DND-41 (cell line): ENCODE data around the gene LRP5.

ENCODE experiments used
- ATAC-seq: fragments of 200-7000 bp; cut with Tn5 transposase; 3 replicates; pipeline ENCODE4 v1.9.1; 2021; ENCODE audit warnings: low read depth; ENCODE audit not compliant: insufficient read depth
- DNase-seq: peaks from one replicate; pipeline ENCODE4 v3.0.0-alpha.2; 2020
- H2AFZ ChIP-seq: 2 replicates; pipeline ENCODE4 v1.6.0; 2012; ENCODE audit warnings: low read depth, low read length
- H3K27ac ChIP-seq: 2 replicates; pipeline ENCODE4 v1.5.1; 2012; ENCODE audit warnings: low read length, inconsistent platforms
- H3K27me3 ChIP-seq: fragments of 200-600 bp; sonication (generic); 2 replicates; pipeline ENCODE4 v1.6.0; 2012; ENCODE audit warnings: low read length, mild to moderate bottlenecking, inconsistent platforms; ENCODE audit not compliant: insufficient read depth, poor library complexity
- H3K36me3 ChIP-seq: 2 replicates; pipeline ENCODE4 v1.5.1; 2012; ENCODE audit warnings: low read length, inconsistent platforms; ENCODE audit not compliant: insufficient read depth
- H3K4me1 ChIP-seq: 2 replicates; pipeline ENCODE4 v1.5.1; 2012; ENCODE audit warnings: mild to moderate bottlenecking, low read length; ENCODE audit not compliant: insufficient read depth
- H3K4me2 ChIP-seq: 2 replicates; pipeline ENCODE4 v1.6.0; 2012; ENCODE audit warnings: mild to moderate bottlenecking, moderate library complexity, low read length, inconsistent platforms; ENCODE audit not compliant: insufficient read depth
- H3K4me3 ChIP-seq, 2 experiments: fragments of 200-600 bp in 1 of 2; shearing (Covaris generic) in 1 of 2; 2 replicates each; pipeline ENCODE4 v1.5.1; 2012 to 2016; ENCODE audit warnings: inconsistent platforms in 2 of 2, low read length in 2 of 2, mild to moderate bottlenecking in 2 of 2, low read depth in 1 of 2, moderate library complexity in 1 of 2
- H3K79me2 ChIP-seq: 2 replicates; pipeline ENCODE4 v1.6.0; 2012; ENCODE audit warnings: low read length, inconsistent platforms; ENCODE audit not compliant: insufficient read depth
- H3K9ac ChIP-seq: 2 replicates; pipeline ENCODE4 v1.6.0; 2012; ENCODE audit warnings: low read depth, mild to moderate bottlenecking, inconsistent platforms, low read length, moderate library complexity
- H3K9me3 ChIP-seq: 2 replicates; pipeline ENCODE4 v1.5.1; 2012; ENCODE audit warnings: low read length, moderate library complexity, mild to moderate bottlenecking, inconsistent platforms; ENCODE audit not compliant: insufficient read depth, severe bottlenecking
- H4K20me1 ChIP-seq: 2 replicates; pipeline ENCODE4 v1.6.0; 2012; ENCODE audit warnings: low read length; ENCODE audit not compliant: insufficient read depth
- EZH2 ChIP-seq: IDR thresholded peaks from 3 replicates; pipeline ENCODE4 v1.6.1; 2012; ENCODE audit warnings: borderline replicate concordance, low read depth, mild to moderate bottlenecking, moderate library complexity, low read length, inconsistent platforms; ENCODE audit not compliant: severe bottlenecking
- TF ChIP-seq, protein P1 (sequence below): IDR thresholded peaks from 2 replicates; pipeline ENCODE4 v1.5.1; 2012; ENCODE audit warnings: borderline replicate concordance, low read length, moderate library complexity, mild to moderate bottlenecking; ENCODE audit not compliant: poor library complexity, severe bottlenecking; ENCODE audit errors: extremely low read depth

Gene LRP5

DNA sequence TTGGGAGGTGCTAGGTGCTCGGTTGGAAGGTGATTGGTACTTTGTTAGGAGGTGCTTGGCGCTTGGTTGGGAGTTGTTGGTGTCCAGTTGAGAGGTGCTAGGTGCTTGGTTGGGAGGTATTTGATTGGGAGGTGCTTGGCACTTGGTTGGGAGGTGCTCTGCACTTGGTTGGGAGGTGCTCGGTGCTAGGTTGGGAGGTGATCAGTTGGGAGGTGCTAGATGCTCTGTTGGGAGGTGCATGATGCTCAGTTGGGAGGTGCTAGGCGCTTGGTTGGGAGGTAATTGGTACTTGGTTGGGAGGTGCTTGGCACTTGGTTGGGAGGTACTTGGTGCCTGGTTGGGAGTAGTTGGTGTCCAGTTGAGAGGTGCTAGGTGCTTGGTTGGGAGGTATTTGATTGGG, 40.2 kb downstream of the LRP5 start:
- Histone ChIP-seq H3K9ac (no peak overlapping the region), H3K79me2 (peaks cover 3% of the 10 kb centered on the region; the same call in 1 of the 2 replicates), H3K27ac (no peak overlapping the region), H3K27me3 (no peaks in the 10 kb centered on the region), H3K36me3 (peaks cover 37% of the 10 kb centered on the region), H3K4me1 (no peaks in the 10 kb centered on the region), H4K20me1 (peaks cover 37% of the 10 kb centered on the region), H3K4me3 (no peak overlapping the region), H3K9me3 (no peaks in the 10 kb centered on the region), H3K4me2 (no peak overlapping the region), H2AFZ (no peak overlapping the region)
- ATAC-seq, result no peak
- no peak for TF ChIP-seq EZH2
- TF ChIP-seq, protein P1, sequence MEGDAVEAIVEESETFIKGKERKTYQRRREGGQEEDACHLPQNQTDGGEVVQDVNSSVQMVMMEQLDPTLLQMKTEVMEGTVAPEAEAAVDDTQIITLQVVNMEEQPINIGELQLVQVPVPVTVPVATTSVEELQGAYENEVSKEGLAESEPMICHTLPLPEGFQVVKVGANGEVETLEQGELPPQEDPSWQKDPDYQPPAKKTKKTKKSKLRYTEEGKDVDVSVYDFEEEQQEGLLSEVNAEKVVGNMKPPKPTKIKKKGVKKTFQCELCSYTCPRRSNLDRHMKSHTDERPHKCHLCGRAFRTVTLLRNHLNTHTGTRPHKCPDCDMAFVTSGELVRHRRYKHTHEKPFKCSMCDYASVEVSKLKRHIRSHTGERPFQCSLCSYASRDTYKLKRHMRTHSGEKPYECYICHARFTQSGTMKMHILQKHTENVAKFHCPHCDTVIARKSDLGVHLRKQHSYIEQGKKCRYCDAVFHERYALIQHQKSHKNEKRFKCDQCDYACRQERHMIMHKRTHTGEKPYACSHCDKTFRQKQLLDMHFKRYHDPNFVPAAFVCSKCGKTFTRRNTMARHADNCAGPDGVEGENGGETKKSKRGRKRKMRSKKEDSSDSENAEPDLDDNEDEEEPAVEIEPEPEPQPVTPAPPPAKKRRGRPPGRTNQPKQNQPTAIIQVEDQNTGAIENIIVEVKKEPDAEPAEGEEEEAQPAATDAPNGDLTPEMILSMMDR, result no peak
- no peak for DNase-seq

DNA sequence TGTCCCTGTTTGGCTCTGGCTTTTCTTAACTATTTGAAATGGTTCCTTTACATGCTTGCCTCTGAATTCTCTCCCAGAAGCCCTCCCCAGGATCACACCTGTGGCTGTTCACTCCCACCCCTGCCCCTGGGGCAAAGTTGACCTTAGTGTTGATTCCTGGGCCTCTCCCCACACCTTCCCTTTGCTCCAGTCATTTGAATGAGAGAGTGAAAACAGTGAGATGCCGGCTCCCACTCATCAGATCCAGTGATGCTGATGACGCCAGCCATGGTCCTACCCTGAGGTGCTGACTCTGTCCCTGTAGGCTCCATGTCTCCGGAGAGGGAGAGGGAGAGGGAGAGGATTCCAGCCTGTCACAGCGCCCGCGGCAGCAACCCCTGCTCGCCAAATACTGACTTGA, 40.7 kb downstream of the LRP5 start:
- ATAC-seq (no peak), DNase-seq (no peak)
- Histone ChIP-seq H3K27me3 (no peaks in the 10 kb centered on the region), H3K9me3 (no peaks in the 10 kb centered on the region), H3K4me3 (no peak overlapping the region), H3K36me3 (peaks cover 37% of the 10 kb centered on the region), H3K4me2 (no peak overlapping the region), H2AFZ (no peak overlapping the region), H3K4me1 (no peaks in the 10 kb centered on the region), H3K79me2 (peaks cover 3% of the 10 kb centered on the region; the same call in 1 of the 2 replicates), H3K9ac (no peak overlapping the region), H3K27ac (no peak overlapping the region), H4K20me1 (peaks cover 32% of the 10 kb centered on the region)
- TF ChIP-seq, protein P1, result no peak
- no peak for TF ChIP-seq EZH2

DNA sequence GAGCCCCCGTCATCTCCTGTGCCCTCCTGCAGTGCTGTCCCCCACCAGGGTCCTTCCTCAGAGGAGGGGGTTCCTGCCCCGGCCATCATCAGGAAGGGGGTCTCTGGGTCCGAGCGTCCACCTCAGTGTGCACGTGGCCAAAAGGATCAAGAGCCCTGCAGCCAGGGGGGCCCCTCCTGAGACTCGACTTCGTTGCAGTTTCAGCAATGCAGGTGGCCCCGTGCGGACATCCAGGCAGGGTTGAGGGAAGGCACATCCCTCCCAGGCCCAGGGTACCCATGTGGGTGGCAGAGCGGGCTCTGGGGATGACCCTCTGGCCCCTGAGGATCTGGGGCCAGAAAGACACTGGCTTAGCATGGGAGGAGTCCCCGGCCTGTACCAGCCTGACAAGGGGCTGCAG, 41.3 kb downstream of the LRP5 start:
- Histone ChIP-seq H4K20me1 (peaks cover 31% of the 10 kb centered on the region), H3K36me3 (peaks cover 42% of the 10 kb centered on the region)
- ATAC-seq, result no peak

More for the DNA sequence above, 41.3 kb downstream of the LRP5 start:
- H3K27ac ChIP-seq, result no peak overlapping the region
- no peak overlapping the region for H3K9ac ChIP-seq
- no peaks in the 10 kb centered on the region for H3K4me1 ChIP-seq
- no peak overlapping the region for H3K4me2 ChIP-seq
- H3K9me3 ChIP-seq, result no peaks in the 10 kb centered on the region
- no peak for DNase-seq
- no peaks in the 10 kb centered on the region for H3K27me3 ChIP-seq
- no peak overlapping the region for H2AFZ ChIP-seq
- H3K4me3 ChIP-seq, result no peak overlapping the region
- peaks cover 3% of the 10 kb centered on the region; the same call in 1 of the 2 replicates for H3K79me2 ChIP-seq
- TF ChIP-seq, protein P1, result no peak
- no peak for TF ChIP-seq EZH2
